HG03442 (cell line): ENCODE data around the gene TWF2.

Source experiments
- ATAC-seq: cut with Tn5 transposase; IDR thresholded peaks from one replicate; pipeline ENCODE4 v1.9.1; 2021; ENCODE audit warnings: mild to moderate bottlenecking, moderate library complexity; ENCODE audit not compliant: unreplicated experiment

TWF2 gene

DNA sequence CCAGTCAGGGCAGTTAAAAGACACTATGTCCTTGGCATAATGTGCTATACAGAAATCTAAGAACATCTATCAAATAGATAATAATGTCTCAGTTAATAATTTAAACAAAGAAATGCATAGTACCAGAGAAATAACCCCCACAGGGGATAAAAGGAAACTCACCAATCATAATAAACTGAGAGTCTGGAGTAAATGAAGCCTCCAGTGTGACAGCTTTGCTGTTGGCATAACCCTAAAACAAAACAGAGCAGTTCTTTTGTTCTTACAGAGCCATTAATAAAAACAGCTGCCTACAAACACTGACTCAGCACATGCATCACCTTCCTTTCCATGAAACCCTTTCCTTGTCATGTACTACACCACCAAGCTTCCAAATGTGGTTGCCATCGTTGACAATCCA, 20.1 kb upstream of the TWF2 start:
- ATAC-seq, result no peak

GRCh38 chr3:52257911-52258310, 19.0 kb upstream of the TWF2 start:
- ATAC-seq, result no peak

- no peak for ATAC-seq
Observed at GRCh38 chr3:52256622-52257021, 17.7 kb upstream of the TWF2 start.

DNA sequence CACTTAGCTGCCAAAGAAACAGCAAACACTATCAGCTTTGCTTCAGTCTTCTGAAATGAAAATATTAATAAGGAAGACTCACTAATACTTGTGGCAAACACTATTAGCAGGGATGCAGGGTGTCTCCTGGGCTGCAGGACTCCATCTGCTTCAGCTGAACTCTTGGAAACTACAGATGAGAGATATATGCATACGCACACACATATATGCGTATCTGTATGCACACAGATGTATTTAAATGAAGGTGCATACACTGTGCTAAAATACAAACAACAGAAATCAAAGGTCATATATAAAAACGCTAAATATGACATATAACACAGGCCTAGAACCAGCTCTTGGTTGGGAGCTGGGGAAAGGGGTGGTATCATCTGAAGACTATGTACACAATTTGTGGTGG, 17.2 kb upstream of the TWF2 start:
- ATAC-seq, result no peak

- ATAC-seq, result no peak
Observed at GRCh38 chr3:52254608-52255007, 15.7 kb upstream of the TWF2 start.

DNA sequence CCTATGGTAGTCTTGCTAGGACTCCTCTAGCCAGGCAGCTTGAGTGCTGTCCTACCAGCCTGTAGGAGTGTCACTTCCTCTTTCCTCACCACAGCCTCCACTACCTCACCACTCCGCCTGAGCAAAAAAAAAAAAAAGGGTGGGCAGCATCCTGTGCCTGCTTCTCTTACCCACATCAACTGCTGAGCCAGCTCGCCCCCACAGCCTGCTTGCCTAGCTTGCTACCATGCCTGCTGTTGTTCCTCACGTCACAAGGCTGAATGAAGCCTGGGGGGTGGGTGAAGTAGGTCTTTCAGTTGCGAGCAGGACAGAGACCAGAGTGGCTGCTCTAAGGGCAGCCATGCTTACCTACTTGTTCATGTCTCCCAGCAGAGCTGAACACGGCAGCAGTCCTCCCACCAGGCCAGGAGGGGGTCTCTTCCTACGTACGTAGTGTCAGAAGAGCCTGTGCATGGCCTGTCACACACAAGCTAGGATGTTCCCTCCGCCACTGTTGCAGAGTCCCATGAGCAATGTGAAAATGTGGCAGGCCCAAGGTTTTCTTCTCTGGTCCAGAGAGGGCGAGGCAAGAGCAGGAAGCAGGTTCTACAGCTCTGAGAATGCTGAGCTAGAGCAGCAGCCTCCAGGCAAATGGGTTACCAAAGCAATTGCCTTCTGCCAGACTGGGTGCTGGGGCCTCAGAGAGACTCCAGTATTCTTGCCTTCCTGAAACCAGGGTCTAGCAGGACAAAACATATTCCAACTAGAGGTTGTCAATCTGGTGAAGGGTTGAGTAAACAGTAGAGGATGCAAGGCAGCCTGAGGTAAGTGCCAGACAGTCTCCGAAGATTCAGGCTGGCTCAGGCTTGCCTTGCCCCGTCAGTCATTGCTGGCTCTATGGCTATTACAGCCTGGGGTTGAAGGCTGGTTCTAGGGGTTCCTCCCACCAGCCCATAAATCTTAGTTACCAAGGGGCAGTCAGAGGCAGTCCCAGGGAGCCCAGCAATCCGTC, 14.7 kb upstream of the TWF2 start:
- ATAC-seq, result peak; percentile 81

- no peak for ATAC-seq
Observed at GRCh38 chr3:52250122-52250521, 11.2 kb upstream of the TWF2 start.

- ATAC-seq, result no peak
Observed at GRCh38 chr3:52249683-52250082, 10.7 kb upstream of the TWF2 start.

GRCh38 chr3:52248816-52249547, 10.0 kb upstream of the TWF2 start:
- no peak for ATAC-seq

GRCh38 chr3:52248165-52248541, 9.2 kb upstream of the TWF2 start:
- no peak for ATAC-seq

GRCh38 chr3:52247409-52248164, 8.6 kb upstream of the TWF2 start:
- no peak for ATAC-seq

DNA sequence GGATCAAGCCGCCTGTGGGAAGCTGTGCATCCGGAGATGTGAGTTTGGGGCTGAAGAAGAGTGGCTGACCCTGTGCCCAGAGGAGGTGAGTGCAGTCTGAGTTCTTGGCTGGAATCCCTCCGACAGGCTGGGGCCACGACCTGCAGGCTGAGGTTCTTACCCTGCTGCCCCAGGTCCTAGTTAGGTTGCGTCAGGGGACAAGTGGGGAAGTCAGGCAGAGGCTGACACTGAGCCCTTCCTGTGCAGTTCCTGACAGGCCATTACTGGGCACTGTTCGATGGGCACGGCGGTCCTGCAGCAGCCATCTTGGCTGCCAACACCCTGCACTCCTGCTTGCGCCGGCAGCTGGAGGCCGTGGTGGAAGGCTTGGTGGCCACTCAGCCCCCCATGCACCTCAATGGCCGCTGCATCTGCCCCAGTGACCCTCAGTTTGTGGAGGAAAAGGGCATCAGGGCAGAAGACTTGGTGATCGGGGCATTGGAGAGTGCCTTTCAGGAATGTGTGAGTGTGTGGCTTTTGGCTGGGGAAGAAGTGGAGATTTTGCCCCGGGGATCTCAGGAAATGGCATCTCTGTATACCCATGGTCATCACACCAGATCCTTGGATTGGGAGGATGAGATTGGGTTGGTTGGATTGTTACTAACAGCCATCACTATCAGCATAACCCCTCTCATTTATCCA, 7.9 kb upstream of the TWF2 start:
- no peak for ATAC-seq

DNA sequence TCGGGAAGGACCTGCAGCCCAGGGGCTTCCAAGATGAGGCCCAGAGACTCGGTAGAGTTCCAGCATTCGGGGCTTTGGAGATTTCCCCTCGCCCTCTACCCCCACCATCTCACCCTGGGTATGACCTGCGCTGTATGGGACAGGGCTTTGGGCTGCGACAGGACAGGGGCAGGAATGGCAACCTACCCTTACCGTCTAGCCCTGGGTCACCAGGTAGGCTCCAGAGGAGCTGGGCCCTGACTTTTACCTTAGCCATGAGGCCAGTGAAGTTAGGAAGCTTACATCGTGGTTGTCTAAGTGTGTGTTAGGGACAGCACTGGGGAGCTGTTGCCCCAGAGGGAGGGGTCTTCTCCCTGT, 7.3 kb upstream of the TWF2 start:
- no peak for ATAC-seq

DNA sequence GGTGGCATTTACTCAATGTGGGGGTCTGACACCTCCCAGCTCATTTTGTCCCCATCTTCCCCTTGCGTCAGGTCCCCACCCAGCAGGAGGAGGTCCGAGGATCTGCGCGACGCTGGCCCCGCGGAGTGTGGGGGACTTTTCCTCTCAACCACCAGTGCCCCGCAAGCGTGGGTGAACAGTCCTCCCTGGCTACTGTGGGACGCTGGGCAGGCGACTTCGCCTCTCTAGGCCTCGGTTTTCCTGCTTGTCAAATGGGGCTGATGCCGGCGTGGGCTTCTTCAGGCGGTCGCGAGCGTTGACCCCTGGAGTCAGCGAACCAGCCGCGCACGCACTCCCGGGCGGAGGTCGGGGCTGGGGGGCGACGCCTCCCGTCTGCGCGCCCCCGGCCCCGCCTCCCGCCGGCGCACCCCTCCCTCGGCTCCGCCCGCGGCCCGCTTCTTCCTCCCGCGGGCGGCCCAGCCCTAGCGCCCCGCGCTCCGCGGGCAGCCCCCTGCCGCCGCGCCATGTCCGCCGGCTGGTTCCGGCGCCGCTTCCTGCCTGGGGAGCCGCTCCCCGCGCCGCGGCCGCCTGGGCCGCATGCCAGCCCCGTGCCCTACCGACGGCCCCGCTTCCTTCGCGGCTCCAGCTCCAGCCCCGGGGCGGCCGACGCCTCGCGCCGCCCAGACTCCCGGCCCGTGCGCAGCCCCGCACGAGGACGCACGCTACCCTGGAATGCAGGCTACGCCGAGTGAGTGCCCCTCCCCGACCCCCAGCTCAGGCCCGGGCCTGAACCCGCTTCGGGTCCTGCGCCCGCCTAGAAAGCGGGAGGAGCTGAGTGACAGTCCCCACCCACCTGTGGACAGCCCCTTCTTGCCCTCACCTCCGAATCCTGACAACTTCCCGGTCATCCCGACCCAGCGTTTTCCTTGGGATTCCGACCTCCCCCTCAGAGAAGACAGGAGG, 6.6 kb upstream of the TWF2 start, which contains the start of gene PPM1M:
TSS of gene PPM1M (plus strand) at position 438 of the 942 bp plus-strand sequence. CDS start at position 504, 66 bp downstream.
- no peak for ATAC-seq

DNA sequence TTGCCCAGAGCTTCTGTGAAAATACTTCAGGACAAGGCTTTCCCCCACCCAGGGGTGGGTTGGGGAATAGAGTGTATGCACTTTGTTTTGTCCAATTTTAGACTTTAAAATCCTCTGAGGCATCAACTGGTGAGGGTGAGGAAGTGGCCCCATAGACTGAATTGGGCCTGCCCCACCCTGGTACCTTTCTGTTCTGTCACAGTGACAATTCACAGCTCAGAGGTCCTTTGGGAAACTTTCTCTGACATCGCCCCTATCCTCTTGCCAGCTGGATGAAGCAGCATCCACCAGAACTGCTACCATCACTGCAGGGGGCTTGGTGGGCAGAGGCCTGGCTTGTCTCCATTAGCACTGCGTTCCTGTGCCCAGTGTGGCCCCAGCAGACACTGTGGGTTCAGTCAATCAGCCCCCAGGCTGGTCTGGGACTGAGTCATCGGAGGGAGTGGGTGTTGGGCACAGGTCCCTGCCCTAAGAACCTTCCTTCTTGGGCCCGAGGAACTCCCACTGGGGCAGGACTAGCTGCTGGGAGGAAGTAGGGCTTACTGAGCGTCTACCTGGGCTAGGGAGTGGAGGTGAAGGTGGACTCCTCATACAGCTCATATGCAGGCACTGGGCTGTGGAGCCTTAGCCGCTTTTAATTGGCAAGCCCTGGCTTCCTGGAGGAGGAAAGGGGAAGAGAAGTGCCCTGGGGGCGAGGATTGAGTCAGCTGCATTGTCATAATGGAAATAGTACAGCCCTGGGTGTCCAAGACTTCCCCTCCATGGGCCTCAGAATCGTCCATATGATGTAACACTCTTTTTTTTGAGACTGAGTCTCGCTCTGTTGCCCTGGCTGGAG, 5.1 kb upstream of the TWF2 start:
- peak; percentile 33 for ATAC-seq

- no peak for ATAC-seq
Observed at GRCh38 chr3:52242039-52242438, 3.1 kb upstream of the TWF2 start.

- no peak for ATAC-seq
Observed at GRCh38 chr3:52240886-52241370, 2.0 kb upstream of the TWF2 start.

GRCh38 chr3:52240059-52240885, 1.3 kb upstream of the TWF2 start:
- no peak for ATAC-seq
